Dedifferentiated amniotic fluid mesenchymal stem cell (primary cell): ENCODE results near the gene DDX1.
"Not testable (repeated sequence)": the region's sequence is repeated elsewhere in the genome, so short reads cannot be mapped to it uniquely, and the experiment has no call there.

Experiments used
- DNase-seq: peaks from one replicate; pipeline ENCODE4 v3.0.0-alpha.2; 2016; ENCODE audit errors: extremely low spot score

Gene DDX1

DNA sequence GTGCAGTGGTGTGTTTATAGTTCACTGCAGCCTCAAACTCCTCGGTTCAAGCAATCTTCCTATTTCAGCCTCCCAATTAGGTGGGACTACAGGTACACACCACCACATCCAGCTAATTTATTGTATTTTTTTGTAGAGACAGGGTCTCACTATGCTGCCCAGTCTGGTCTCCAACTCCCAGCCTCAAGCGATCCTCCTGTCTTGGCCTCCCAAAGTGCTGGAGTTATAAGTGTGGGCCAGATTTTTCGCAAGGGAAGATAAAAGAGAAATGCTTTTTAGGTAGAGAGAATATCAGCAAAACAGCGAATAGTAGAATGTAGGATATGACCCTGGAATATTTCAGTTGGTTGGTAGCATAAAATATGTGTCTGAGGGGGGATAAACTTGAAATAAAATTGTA is 4.3 kb downstream of the DDX1 start:
- no peak for DNase-seq

- no peak for DNase-seq
Measured at GRCh38 chr2:15596350-15596749, 4.7 kb downstream of the DDX1 start.

GRCh38 chr2:15596968-15597367 is 5.3 kb downstream of the DDX1 start:
- no peak for DNase-seq

DNA sequence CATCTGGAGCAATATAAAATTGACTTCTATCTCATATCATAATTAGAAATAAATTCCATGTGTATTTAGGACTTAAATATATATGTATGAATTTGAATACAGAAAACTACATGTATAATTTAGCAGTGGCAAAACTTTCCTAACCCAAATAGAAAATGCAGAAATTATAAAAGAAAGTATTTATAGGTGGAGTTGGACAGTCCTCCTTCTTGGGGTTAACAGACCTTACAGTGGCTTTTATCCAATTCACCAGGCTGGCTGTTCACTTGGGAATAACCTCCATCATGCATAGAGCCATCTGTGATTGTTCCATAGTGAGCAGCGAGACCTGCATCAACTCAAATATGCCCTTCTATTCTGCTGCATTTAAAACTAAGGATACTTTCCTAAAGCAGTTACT is 8.3 kb downstream of the DDX1 start:
- DNase-seq: no peak

DNA sequence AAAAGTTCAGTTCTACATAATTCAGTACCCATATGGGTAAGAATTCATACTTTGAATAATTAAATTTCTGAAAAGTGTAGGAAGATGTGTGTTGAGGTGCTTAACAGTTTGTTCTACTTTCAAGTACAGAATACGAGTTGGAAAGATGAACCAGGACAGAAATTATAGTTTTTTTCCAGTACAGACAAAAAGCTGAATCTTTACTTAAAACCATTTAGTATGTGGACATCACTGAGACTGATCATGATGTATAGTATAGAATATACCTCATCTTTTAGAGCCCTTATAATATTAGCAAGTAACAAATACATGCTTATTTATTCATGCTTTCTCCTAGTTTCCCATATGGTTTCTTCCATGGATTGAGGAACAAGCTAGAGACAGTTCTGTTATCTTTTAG is 10.0 kb downstream of the DDX1 start:
- DNase-seq: no peak

- DNase-seq: no peak
Measured at GRCh38 chr2:15602393-15602792, 10.7 kb downstream of the DDX1 start.

- DNase-seq: no peak
Measured at GRCh38 chr2:15603044-15603765, 11.5 kb downstream of the DDX1 start.

- DNase-seq: no peak
Measured at GRCh38 chr2:15603948-15604347, 12.3 kb downstream of the DDX1 start.

DNA sequence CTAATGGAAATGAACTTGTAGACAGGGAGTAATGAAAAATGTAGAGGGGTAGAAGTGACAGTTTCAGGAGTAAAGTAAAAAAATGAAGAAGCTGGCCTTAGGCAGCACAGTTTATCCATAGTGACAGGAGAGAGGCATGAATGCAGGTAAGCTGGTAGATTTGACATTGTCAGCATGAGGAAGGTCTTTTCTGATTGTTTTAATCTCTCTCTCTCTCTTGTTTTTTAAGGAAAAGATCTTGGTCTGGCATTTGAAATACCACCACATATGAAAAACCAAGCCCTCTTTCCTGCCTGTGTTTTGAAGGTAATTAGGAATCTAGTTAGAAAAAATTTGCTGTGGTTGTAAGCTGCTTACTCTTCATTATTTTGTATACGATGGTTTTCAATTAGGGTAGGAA is 14.1 kb downstream of the DDX1 start:
- no peak for DNase-seq

DNA sequence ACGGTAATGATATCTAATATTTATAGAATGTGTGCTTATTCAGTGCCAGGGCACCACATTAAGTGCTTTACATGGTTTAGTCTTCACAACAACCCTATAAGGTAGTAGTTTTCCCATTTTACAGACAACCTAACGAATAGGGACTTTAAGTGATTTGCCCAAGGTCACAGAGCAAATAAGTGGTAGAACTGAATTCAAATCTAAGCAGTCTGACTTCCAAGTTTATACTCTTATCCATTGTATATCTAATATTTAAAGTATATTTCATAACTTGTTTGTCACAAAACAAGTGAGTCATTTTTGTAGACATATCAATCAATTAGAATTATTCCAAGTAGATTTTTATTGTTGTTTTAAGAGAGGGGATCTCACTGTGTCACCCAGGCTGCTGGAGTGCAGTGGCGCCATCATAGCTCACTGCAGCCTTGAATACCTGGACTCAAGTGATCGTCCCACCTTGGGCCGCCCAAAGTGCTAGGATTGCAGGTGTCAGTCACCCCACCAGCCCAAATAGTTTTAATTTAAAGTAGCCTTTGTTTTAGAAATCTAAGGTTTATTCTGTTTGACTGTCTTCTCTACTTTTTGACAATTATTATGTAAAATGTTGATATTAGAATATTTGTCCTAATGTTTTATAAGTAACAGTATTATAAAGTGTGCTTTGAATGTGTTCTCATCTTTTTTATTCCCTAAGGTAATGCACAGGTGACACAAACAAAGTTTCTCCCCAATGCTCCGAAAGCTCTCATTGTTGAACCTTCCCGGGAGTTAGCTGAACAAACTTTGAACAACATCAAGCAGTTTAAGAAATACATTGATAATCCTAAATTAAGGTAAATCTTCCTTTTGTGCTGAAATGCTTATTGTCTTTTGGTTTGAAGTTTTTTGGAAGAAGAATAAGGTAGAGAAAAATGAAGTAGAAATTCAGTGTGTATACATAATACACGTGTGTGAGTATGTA is 15.1 kb downstream of the DDX1 start:
- DNase-seq: no peak

DNA sequence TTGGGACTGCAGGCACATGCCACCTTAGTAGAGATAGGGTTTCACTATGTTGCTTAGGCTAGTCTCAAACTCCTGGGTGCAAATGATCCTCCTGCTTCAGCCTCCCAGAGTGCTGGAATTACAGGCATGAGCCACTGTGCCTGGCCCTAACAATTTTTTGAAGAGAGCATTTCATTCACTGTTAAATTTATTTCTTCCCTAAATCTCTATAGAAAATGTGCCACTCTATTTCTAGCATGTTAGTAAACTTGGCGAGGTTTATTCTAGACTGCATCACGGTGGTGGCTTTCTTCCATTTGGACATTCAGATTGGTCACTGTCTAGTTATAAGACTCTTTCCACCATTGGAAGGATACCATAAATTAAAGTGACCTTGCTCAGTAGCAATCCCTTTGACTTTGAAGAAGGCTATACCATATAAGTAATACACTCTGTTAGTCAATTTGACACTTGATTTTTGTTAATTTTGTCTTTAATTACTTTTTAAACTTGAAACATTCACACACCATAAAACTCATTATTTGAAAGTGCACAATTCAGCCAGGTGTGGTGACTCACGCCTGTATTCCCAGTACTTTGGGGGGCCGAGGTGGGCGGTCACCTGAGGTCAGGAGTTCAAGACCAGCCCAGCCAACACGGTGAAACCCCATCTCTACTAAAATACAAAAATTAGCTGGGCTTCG is 16.2 kb downstream of the DDX1 start:
- no peak for DNase-seq

- DNase-seq: no peak
Measured at GRCh38 chr2:15608392-15608761, 16.7 kb downstream of the DDX1 start.

DNA sequence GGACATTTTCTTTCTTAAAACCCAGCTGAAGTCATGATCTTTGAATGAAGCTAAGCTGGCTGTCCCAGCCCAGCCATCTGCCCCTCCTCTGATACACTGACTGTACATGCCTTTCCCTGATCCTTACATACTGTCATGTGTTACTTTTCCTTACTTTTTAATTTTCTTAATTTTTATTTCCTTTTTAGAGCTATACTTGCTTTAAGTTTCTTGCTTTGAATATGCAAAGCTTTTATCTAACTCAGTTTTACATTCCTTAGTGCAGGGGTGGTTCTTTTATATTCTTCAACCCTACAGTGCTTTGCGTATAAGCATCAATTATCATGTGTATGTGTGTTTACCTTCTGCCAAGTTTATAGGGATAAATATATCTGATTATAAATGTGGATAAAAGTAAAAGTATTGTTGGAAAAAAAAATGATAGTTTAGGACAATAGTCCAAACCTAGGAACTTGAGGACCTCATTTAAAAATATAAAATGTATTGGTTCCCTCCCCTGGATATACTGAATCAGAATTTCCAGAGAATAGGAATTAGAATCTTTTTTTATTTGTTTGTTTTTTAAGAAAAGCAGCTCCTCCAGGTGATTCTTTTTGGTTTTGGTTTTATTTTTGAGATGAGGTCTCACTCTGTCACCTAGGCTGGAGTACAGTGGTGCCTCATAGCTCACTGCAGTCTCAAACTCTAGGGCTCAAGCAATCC is 17.8 kb downstream of the DDX1 start:
- no peak for DNase-seq

- DNase-seq: no peak
Measured at GRCh38 chr2:15610430-15610952, 18.8 kb downstream of the DDX1 start.

- not testable (repeated sequence) for DNase-seq
Measured at GRCh38 chr2:15612101-15612500, 20.4 kb downstream of the DDX1 start.

GRCh38 chr2:15613736-15614429 is 22.2 kb downstream of the DDX1 start:
- DNase-seq: no peak

GRCh38 chr2:15614545-15615300 is 23.1 kb downstream of the DDX1 start:
- no peak for DNase-seq

GRCh38 chr2:15615301-15615920 is 23.7 kb downstream of the DDX1 start:
- DNase-seq: no peak

DNA sequence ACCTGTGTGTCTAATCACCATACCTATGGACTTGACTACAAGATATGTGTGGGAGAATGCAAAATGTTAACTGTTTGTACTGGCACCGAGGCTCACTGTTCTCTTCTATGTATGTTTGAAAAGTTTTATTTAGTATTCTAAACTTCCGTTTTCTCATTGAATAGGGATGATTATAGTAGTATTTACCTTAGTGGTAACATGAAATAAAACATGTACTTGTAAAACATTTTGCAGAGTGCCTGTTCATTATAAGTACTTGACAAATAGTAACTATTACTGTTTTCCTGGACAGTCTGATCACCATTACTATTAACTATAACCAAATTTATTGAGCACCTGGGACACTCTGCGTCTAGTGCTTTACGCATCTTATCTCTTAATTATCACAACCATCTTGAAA is 24.8 kb downstream of the DDX1 start:
- DNase-seq: no peak
